H1 (cell line): ENCODE measurements around the gene CCDC184. TPM values are rescaled to one million over a fixed set of nuclear protein-coding genes. Genes with fewer than 3 reads are reported as not detected.

Experiments
- CTCF ChIA-PET: fragments of 300-600 bp; sonication (Branson Sonifier 250); formaldehyde crosslinking; loops from one replicate; lab custom pipeline; 2021; ENCODE audit not compliant: partially characterized antibody; lab: Charles Lee
- POLR2A ChIA-PET: fragments of 300-600 bp; sonication (Branson Sonifier 250); formaldehyde crosslinking; loops from one replicate; lab custom pipeline; 2021; ENCODE audit warnings: inconsistent platforms; ENCODE audit not compliant: partially characterized antibody; lab: Charles Lee
- DNase-seq, 2 experiments: peaks; one replicate each; pipeline versions ENCODE4 v3.0.0 to v3.0.0-alpha.2; 2010 to 2022; ENCODE audit warnings: low spot score in 2 of 2, low read depth in 1 of 2, mixed read lengths in 1 of 2
- FAIRE-seq: peaks from 2 replicates; lab custom pipeline; 2011; peaks lifted over from hg19 to GRCh38; lab: Jason Lieb, UNC
- H2AFZ ChIP-seq: 2 replicates; pipeline ENCODE4 v1.8.1; 2012; ENCODE audit warnings: low read length, inconsistent platforms
- H2AK5ac ChIP-seq: 2 replicates; pipeline ENCODE4 v1.6.1; 2013; ENCODE audit warnings: low read depth, low read length
- H2BK120ac ChIP-seq: replicated peaks from 2 replicates; pipeline ENCODE3; 2013; ENCODE audit warnings: low read depth, low read length, inconsistent platforms
- H2BK12ac ChIP-seq: 2 replicates; pipeline ENCODE4 v1.6.1; 2013; ENCODE audit warnings: low read depth, low read length
- H2BK15ac ChIP-seq: 2 replicates; pipeline ENCODE4 v1.6.1; 2013; ENCODE audit warnings: low read length
- H2BK20ac ChIP-seq: 2 replicates; pipeline ENCODE4 v1.6.1; 2013; ENCODE audit warnings: low read length
- H2BK5ac ChIP-seq: 2 replicates; pipeline ENCODE4 v1.6.1; 2013; ENCODE audit warnings: low read depth, low read length
- H3K14ac ChIP-seq: 2 replicates; pipeline ENCODE4 v1.6.1; 2013; ENCODE audit warnings: inconsistent platforms; ENCODE audit not compliant: insufficient read length
- H3K18ac ChIP-seq: 2 replicates; pipeline ENCODE4 v1.6.1; 2013; ENCODE audit warnings: low read length; ENCODE audit errors: extremely low read depth
- H3K23ac ChIP-seq: 2 replicates; pipeline ENCODE4 v1.6.1; 2013; ENCODE audit warnings: inconsistent platforms; ENCODE audit not compliant: insufficient read length
- H3K23me2 ChIP-seq: 2 replicates; pipeline ENCODE4 v1.6.1; 2013; ENCODE audit warnings: low read depth, low read length
- H3K27ac ChIP-seq: 2 replicates; pipeline ENCODE4 v1.6.1; 2011; ENCODE audit warnings: low read depth, low read length, inconsistent platforms
- H3K27me3 ChIP-seq, 4 experiments: replicated peaks in 1 of 4; 1 replicate in 1 of 4; 2 replicates in 3 of 4; pipeline versions ENCODE4 v1.6.1 to v1.8.1; 2011 to 2013; ENCODE audit warnings: low read length in 3 of 4, mild to moderate bottlenecking in 3 of 4, inconsistent platforms in 2 of 4, mixed read lengths in 2 of 4, moderate library complexity in 1 of 4; ENCODE audit not compliant: control insufficient read depth in 3 of 4, insufficient read depth in 3 of 4; ENCODE audit errors: extremely low read depth in 1 of 4
- H3K36me3 ChIP-seq, 4 experiments: 2 replicates each; pipeline versions ENCODE4 v1.6.1 to v1.8.1; 2011 to 2013; ENCODE audit warnings: mild to moderate bottlenecking in 4 of 4, low read length in 3 of 4, moderate library complexity in 2 of 4, control low read depth in 1 of 4, inconsistent platforms in 1 of 4; ENCODE audit not compliant: insufficient read depth in 4 of 4, control insufficient read depth in 2 of 4
- H3K4ac ChIP-seq: replicated peaks from 2 replicates; pipeline ENCODE3; 2013; ENCODE audit warnings: low read length, low read depth, mixed read lengths, inconsistent platforms; ENCODE audit not compliant: insufficient read length
- H3K4me1 ChIP-seq, 4 experiments: replicated peaks in 1 of 4; 1 replicate in 1 of 4; 2 replicates in 3 of 4; pipeline versions ENCODE4 v1.6.1 to v1.8.1; 2011 to 2013; ENCODE audit warnings: low read length in 3 of 4, inconsistent platforms in 2 of 4, mixed read lengths in 1 of 4; ENCODE audit not compliant: insufficient read depth in 4 of 4, control insufficient read depth in 3 of 4
- H3K4me2 ChIP-seq, 2 experiments: 2 replicates each; pipeline versions ENCODE4 v1.6.1 to v1.8.1; 2011 to 2013; ENCODE audit warnings: low read depth in 2 of 2, low read length in 2 of 2, control low read depth in 1 of 2, inconsistent platforms in 1 of 2, mild to moderate bottlenecking in 1 of 2; ENCODE audit not compliant: insufficient read depth in 1 of 2
- H3K4me3 ChIP-seq, 4 experiments: fragments of 200-600, 300-600 bp in 1 of 4; sonication (generic), shearing (Covaris generic), sonication (Bioruptor Twin) in 1 of 4; 2 replicates each; pipeline versions ENCODE4 v1.5.1 to v1.8.1; 2011 to 2016; ENCODE audit warnings: low read length in 4 of 4, low read depth in 3 of 4, control low read depth in 2 of 4, inconsistent platforms in 2 of 4, mild to moderate bottlenecking in 2 of 4, mixed read lengths in 1 of 4, moderate library complexity in 1 of 4; ENCODE audit not compliant: insufficient read depth in 2 of 4; ENCODE audit errors: extremely low read depth in 1 of 4
- H3K56ac ChIP-seq: replicated peaks from 2 replicates; pipeline ENCODE3; 2013; ENCODE audit warnings: low read depth, mild to moderate bottlenecking, mixed read lengths, low read length, inconsistent platforms; ENCODE audit not compliant: insufficient read length
- H3K79me1 ChIP-seq: 2 replicates; pipeline ENCODE4 v1.6.1; 2013; ENCODE audit warnings: low read depth, low read length, control low read depth
- H3K79me2 ChIP-seq, 2 experiments: 2 replicates each; pipeline versions ENCODE4 v1.6.1 to v1.8.1; 2012 to 2013; ENCODE audit warnings: low read length in 2 of 2, mild to moderate bottlenecking in 2 of 2, inconsistent platforms in 1 of 2; ENCODE audit not compliant: insufficient read depth in 2 of 2, control insufficient read depth in 1 of 2
- H3K9ac ChIP-seq, 4 experiments: replicated peaks in 1 of 4; 1 replicate in 1 of 4; 2 replicates in 3 of 4; pipeline versions ENCODE4 v1.6.1 to v1.8.1; 2011 to 2013; ENCODE audit warnings: low read depth in 3 of 4, low read length in 3 of 4, control low read depth in 2 of 4, mild to moderate bottlenecking in 2 of 4, moderate library complexity in 2 of 4, inconsistent platforms in 1 of 4; ENCODE audit errors: extremely low read depth in 1 of 4
- H3K9me3 ChIP-seq, 2 experiments: 2 replicates each; pipeline versions ENCODE4 v1.6.1 to v1.8.1; 2012 to 2013; ENCODE audit warnings: mild to moderate bottlenecking in 2 of 2, moderate library complexity in 2 of 2, control low read depth in 1 of 2, inconsistent platforms in 1 of 2, low read depth in 1 of 2, low read length in 1 of 2, mixed read lengths in 1 of 2; ENCODE audit not compliant: insufficient read depth in 2 of 2
- H4K20me1 ChIP-seq, 2 experiments: replicated peaks in 1 of 2; 2 replicates each; pipeline versions ENCODE3 to v1.8.1; 2011 to 2013; ENCODE audit warnings: inconsistent platforms in 2 of 2, low read length in 2 of 2, mild to moderate bottlenecking in 1 of 2; ENCODE audit not compliant: insufficient read depth in 2 of 2, control insufficient read depth in 1 of 2
- H4K5ac ChIP-seq: 2 replicates; pipeline ENCODE4 v1.6.1; 2013; ENCODE audit warnings: low read length, low read depth, mixed read lengths, inconsistent platforms; ENCODE audit not compliant: insufficient read length
- H4K8ac ChIP-seq: 2 replicates; pipeline ENCODE4 v1.8.0; 2013; ENCODE audit warnings: mild to moderate bottlenecking, moderate library complexity, low read length, inconsistent platforms; ENCODE audit not compliant: insufficient read depth; ENCODE audit errors: extremely low read depth
- H4K91ac ChIP-seq: replicated peaks from 2 replicates; pipeline ENCODE3; 2013; ENCODE audit warnings: low read length, mixed read lengths, inconsistent platforms; ENCODE audit not compliant: insufficient read length
- ASH2L ChIP-seq: fragments of 200-600, 300-600 bp; sonication (generic); IDR thresholded peaks from one replicate; pipeline ENCODE4 v1.7.1; 2017; ENCODE audit warnings: low read length
- CHD2 ChIP-seq: IDR thresholded peaks from 2 replicates; pipeline ENCODE4 v1.6.1; 2012; ENCODE audit warnings: low read length, improper control_type of control experiment
- GABPA ChIP-seq: IDR thresholded peaks from 2 replicates; pipeline ENCODE4 v1.6.1; 2011; ENCODE audit warnings: mild to moderate bottlenecking, low read length, moderate library complexity, borderline replicate concordance; ENCODE audit not compliant: insufficient read depth
- KDM4A ChIP-seq: IDR thresholded peaks from one replicate; pipeline ENCODE4 v1.7.1; 2012; ENCODE audit warnings: low read depth, mild to moderate bottlenecking, moderate library complexity, low read length, inconsistent platforms; ENCODE audit not compliant: severe bottlenecking
- NANOG ChIP-seq: IDR thresholded peaks from 2 replicates; pipeline ENCODE4 v1.6.1; 2011; ENCODE audit warnings: low read length, low read depth, mild to moderate bottlenecking, inconsistent platforms; ENCODE audit not compliant: insufficient read depth, poor library complexity, severe bottlenecking
- PHF8 ChIP-seq: fragments of 200-600 bp; sonication (generic); conservative IDR thresholded peaks from 2 replicates; pipeline ENCODE4 v1.7.1; 2012; ENCODE audit warnings: low read depth, mild to moderate bottlenecking, inconsistent platforms, low read length, moderate library complexity
- RXRA ChIP-seq: IDR thresholded peaks from 2 replicates; pipeline ENCODE4 v1.6.1; 2011; ENCODE audit warnings: low read depth, mild to moderate bottlenecking, low read length, moderate library complexity; ENCODE audit not compliant: insufficient read depth
- SIX5 ChIP-seq: IDR thresholded peaks from 2 replicates; pipeline ENCODE4 v1.6.1; 2011; ENCODE audit warnings: mild to moderate bottlenecking, low read depth, low read length
- SRF ChIP-seq: IDR thresholded peaks from 2 replicates; pipeline ENCODE4 v1.6.1; 2011; ENCODE audit warnings: mild to moderate bottlenecking, low read depth, low read length, moderate library complexity
- TAF7 ChIP-seq: optimal IDR thresholded peaks from 2 replicates; pipeline ENCODE3; 2011; ENCODE audit warnings: low read depth, mild to moderate bottlenecking, inconsistent platforms, low read length, moderate library complexity, borderline replicate concordance
- TBP ChIP-seq: IDR thresholded peaks from 2 replicates; pipeline ENCODE4 v1.6.1; 2011; ENCODE audit warnings: low read depth, low read length, improper control_type of control experiment
- WGBS, 2 experiments: shearing (Covaris generic) in 1 of 2; methylation state at CpG; one replicate each; pipeline versions ENCODE4 v1.1.6 to v1.1.7; 2013 to 2015; ENCODE audit warnings: low lambda C conversion rate in 2 of 2, mixed read lengths in 2 of 2, inconsistent platforms in 1 of 2, low coverage in 1 of 2, missing lambda C conversion rate in 1 of 2; ENCODE audit not compliant: insufficient replicate concordance in 2 of 2, insufficient coverage in 1 of 2, insufficient read length in 1 of 2; ENCODE audit errors: extremely low coverage in 1 of 2, missing lambda C conversion rate in 1 of 2; 5-methylcytosine and 5-hydroxymethylcytosine counted together
- polyA plus RNA-seq, 7 experiments: library from polyadenylated mRNA; depleted of rRNA in 3 of 7; stranded (reverse) in 5 of 7; unstranded in 2 of 7; fragments of >200 nt in 5 of 7; fragments of 200-250 nt in 2 of 7; gene quantifications; 1 replicate in 5 of 7; 2 replicates in 1 of 7; 4 replicates in 1 of 7; pipeline versions ENCODE4 v1.2.1 to v1.2.3, GENCODE V29; 2011 to 2013; ENCODE audit warnings: missing spikeins in 2 of 7, mixed read lengths in 2 of 7
- total RNA-seq: library from RNA; stranded (reverse); fragmentation: NEBNext Ultra II Directional; extraction: Animal tissue kit (Norgen Biotek cat#: 25700); gene quantifications from 2 replicates; pipeline ENCODE4 v1.2.1, GENCODE V29; 2021

Gene CCDC184
- total and polyA plus RNA-seq, 2 of the 8 experiments (the other 6 are each of a cell fraction or from before 2014, with no cell fraction given), result 2.2 to 3.0 TPM

DNA sequence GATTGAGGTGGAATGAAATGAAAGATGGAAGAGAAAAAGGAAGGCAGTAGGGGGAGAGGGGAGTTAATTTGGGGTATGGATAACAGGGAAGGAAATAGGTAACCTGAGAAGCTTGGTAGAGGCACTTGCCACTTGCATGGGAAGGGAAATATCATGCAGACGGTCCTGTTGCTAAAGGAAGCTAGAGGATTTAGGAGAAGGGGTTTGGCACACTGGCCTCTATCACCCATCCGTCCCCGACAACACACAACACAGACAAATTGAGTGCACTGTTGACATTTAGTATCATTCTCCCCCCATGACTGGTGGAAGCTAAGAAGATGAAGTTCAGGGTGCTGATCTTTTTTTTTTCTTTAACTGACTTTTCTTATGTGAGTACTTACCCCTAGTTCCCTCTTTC is 17.6 kb downstream of the CCDC184 start:
- Histone ChIP-seq H3K27ac (no peak overlapping the region), H4K91ac (no peak overlapping the region), H2BK20ac (no peak overlapping the region), H2BK15ac (no peak overlapping the region), H3K9ac (no peak overlapping the region), H2BK5ac (no peak overlapping the region), H3K14ac (no peak overlapping the region), H3K9me3 (peaks cover 4 to 9% of the 10 kb centered on the region in 2 experiments; a peak in 3 of 4 replicates), H2BK12ac (no peak overlapping the region), H4K8ac (no peak overlapping the region), H4K20me1 (no peaks in the 10 kb centered on the region), H2BK120ac (no peak overlapping the region), H3K23me2 (peaks cover 12% of the 10 kb centered on the region), H3K79me2 (no peaks in the 10 kb centered on the region), H3K79me1 (no peaks in the 10 kb centered on the region), H3K4ac (no peak overlapping the region), H3K4me2 (no peak overlapping the region), H2AK5ac (no peak overlapping the region), H3K4me1 (peaks cover 0 to 2% (median 2%) of the 10 kb centered on the region in 4 experiments; a peak in 2 of 7 replicates), H4K5ac (no peak overlapping the region), H2AFZ (no peak overlapping the region), H3K4me3 (no peak overlapping the region), H3K18ac (no peak overlapping the region), H3K27me3 (peaks cover 5 to 23% (median 23%) of the 10 kb centered on the region in 4 experiments), H3K36me3 (no peaks in the 10 kb centered on the region; a peak in 1 of 8 replicates), H3K23ac (no peak overlapping the region), H3K56ac (no peak overlapping the region)
- CTCF ChIA-PET, result interaction anchor here (1.2 to 6.0 kb wide), 3 partner anchors 14 to 296 kb away, joined by 3 to 63 read pairs (median 5); partner anchors contain the start of gene VDR
- POLR2A ChIA-PET, result interaction anchor here (1.7 kb wide), 1 partner anchor 10 kb away, joined by 4 read pairs; no protein-coding TSS in a partner anchor
- no peak for FAIRE-seq
- TF ChIP-seq NANOG (no peak), SIX5 (no peak), GABPA (no peak), TBP (no peak), RXRA (no peak), CHD2 (no peak), ASH2L (no peak), KDM4A (no peak), TAF7 (no peak), SRF (no peak), PHF8 (no peak)
- DNase-seq, result no peak
- WGBS, 2 experiments, result 91% methylated on average over 3 of the region's 3 CpGs; no CpG with 5 or more reads in 1 of the 2 experiments
